Activated CD8-positive, alpha-beta T cell treated with anti-CD3 and anti-CD28 coated beads for 36 hours (primary cell): ENCODE results near the gene MS4A4E. TPM values are rescaled to one million over a fixed set of nuclear protein-coding genes. Genes with fewer than 3 reads are reported as not detected.

Experiments used
- ATAC-seq: fragments of 200-7000 bp; cut with Tn5 transposase; one replicate; pipeline ENCODE4 v1.10.0; 2021; ENCODE audit warnings: mild to moderate bottlenecking, moderate library complexity
- CTCF ChIA-PET: fragments of 350-600 bp; sonication (Branson Sonifier 250); formaldehyde crosslinking; loops from one replicate; lab custom pipeline; 2021; ENCODE audit warnings: antibody characterized with exemption; lab: Charles Lee
- POLR2A ChIA-PET: fragments of 350-600 bp; sonication (Branson Sonifier 250); formaldehyde crosslinking; loops from one replicate; lab custom pipeline; 2021; ENCODE audit warnings: antibody characterized with exemption; lab: Charles Lee
- DNase-seq: peaks from one replicate; pipeline ENCODE4 v3.0.0-alpha.2; 2020
- H3K27ac Mint-ChIP-seq: one replicate; pipeline ENCODE4 v1.8.0; 2021; ENCODE audit warnings: mild to moderate bottlenecking, mixed read lengths
- H3K27me3 Mint-ChIP-seq: one replicate; pipeline ENCODE4 v1.8.0; 2021; ENCODE audit warnings: mixed read lengths
- H3K36me3 Mint-ChIP-seq: one replicate; pipeline ENCODE4 v1.8.0; 2021; ENCODE audit warnings: low read depth, mixed read lengths
- H3K4me1 Mint-ChIP-seq: one replicate; pipeline ENCODE4 v1.8.0; 2021; ENCODE audit warnings: low read depth, mixed read lengths
- H3K4me3 Mint-ChIP-seq: one replicate; pipeline ENCODE4 v1.8.0; 2021; ENCODE audit warnings: mild to moderate bottlenecking, moderate library complexity, mixed read lengths
- H3K9me3 Mint-ChIP-seq: one replicate; pipeline ENCODE4 v1.8.0; 2021; ENCODE audit warnings: mixed read lengths
- intact Hi-C: fragments of 100-400 bp; cut with micrococcal nuclease; formaldehyde crosslinking; loops from one replicate; pipeline ENCODE4 v1.10.0; 2022
- total RNA-seq, 2 experiments: library from RNA; stranded (reverse); gene quantifications; one replicate each; pipeline ENCODE4 v1.2.3, GENCODE V29; 2021
- TF ChIP-seq, protein P1 (sequence below): fragments of 200-600 bp; IDR thresholded peaks from one replicate; pipeline ENCODE4 v1.8.0; 2022; ENCODE audit warnings: antibody characterized with exemption, mild to moderate bottlenecking

MS4A4E gene
- total RNA-seq, 2 experiments from 2014 or later, result not detected

DNA sequence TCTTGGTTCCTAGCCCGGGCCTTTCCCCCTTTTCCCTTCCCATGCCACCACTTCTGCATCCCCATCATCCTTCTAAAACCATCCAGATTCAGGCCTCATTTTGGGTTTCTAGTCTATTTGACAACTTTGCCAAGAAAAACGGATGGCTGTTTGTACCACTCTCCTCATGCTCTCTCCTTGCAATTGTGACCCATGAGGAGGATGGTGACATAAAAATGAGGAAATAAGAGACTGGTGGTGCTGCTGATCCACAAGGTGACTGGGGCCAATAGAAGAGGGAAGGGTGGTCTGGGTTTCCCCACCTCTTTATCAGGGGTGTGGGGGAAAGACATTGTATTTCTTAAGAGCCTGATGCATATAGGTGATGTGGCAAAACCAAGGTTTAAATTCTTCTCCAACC lies 38.5 kb upstream of the MS4A4E start:
- Mint-ChIP-seq H3K36me3 (no peaks in the 10 kb centered on the region), H3K9me3 (no peaks in the 10 kb centered on the region), H3K27me3 (peaks cover 11% of the 10 kb centered on the region), H3K4me1 (no peaks in the 10 kb centered on the region), H3K4me3 (no peak overlapping the region), H3K27ac (no peak overlapping the region)
- DNase-seq (no peak), ATAC-seq (no peak)
- ChIA-PET POLR2A (no interaction called here), CTCF (no interaction called here)
- TF ChIP-seq, protein P1, sequence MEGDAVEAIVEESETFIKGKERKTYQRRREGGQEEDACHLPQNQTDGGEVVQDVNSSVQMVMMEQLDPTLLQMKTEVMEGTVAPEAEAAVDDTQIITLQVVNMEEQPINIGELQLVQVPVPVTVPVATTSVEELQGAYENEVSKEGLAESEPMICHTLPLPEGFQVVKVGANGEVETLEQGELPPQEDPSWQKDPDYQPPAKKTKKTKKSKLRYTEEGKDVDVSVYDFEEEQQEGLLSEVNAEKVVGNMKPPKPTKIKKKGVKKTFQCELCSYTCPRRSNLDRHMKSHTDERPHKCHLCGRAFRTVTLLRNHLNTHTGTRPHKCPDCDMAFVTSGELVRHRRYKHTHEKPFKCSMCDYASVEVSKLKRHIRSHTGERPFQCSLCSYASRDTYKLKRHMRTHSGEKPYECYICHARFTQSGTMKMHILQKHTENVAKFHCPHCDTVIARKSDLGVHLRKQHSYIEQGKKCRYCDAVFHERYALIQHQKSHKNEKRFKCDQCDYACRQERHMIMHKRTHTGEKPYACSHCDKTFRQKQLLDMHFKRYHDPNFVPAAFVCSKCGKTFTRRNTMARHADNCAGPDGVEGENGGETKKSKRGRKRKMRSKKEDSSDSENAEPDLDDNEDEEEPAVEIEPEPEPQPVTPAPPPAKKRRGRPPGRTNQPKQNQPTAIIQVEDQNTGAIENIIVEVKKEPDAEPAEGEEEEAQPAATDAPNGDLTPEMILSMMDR, result no peak
- intact Hi-C loops, result no loop called here

DNA sequence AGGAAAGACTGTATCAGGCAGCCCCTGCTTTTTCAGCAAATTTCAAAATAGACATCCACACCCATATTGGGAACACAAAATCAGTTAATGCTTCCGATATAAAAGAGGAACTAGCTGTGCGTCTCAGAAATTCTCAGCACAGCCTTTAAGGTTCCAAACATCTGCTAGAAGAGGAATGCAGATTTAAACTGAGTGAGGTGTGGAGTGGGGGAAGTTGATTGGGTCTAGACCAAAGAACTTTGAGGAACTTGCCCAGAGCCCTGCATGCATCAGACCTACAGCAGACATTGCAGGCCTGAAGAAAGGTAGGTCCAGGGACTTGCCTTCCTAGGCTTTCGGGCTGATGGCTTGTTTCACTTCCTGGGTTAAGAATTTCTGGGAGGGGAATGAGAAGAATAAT lies 37.5 kb upstream of the MS4A4E start, which contains the start of gene MS4A4A:
MS4A4A (plus strand) TSS at position 255 of the 400 bp plus-strand sequence; CDS start at position 265, 10 bp downstream.
- DNase-seq (no peak), ATAC-seq (no peak)
- intact Hi-C loops, result no loop called here
- CTCF ChIA-PET, result no interaction called here
- TF ChIP-seq, protein P1, result no peak
- POLR2A ChIA-PET, result no interaction called here
- no peaks in the 10 kb centered on the region for H3K9me3 Mint-ChIP-seq
- H3K4me3 Mint-ChIP-seq, result no peak within 1 kb of the TSS
- peaks cover 10% of the 10 kb centered on the region for H3K27me3 Mint-ChIP-seq
- H3K4me1 Mint-ChIP-seq, result no peaks in the 10 kb centered on the region
- H3K27ac Mint-ChIP-seq, result no peak within 1 kb of the TSS
- H3K36me3 Mint-ChIP-seq, result no peaks in the 10 kb centered on the region

DNA sequence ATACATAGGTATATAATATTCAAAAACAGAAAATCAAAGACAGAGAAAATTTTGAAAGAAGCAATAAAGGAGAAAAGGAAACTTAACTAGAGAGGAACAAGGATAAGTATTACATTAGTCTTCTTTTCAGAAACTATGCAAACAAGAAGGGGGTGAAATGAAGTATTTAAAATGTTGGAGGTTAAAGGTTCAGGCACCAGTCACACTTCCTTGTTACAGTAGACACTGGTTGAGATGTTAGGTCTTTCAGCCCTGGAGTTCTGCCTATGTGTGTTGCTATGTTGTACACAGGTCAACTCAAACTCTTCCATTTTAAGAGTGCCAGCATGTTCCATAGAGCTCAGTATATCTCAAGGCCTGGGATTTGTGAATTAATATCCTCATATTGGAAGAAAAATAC lies 31.5 kb upstream of the MS4A4E start:
- H3K4me1 Mint-ChIP-seq, result no peaks in the 10 kb centered on the region
- DNase-seq, result no peak
- H3K27me3 Mint-ChIP-seq, result peaks cover 21% of the 10 kb centered on the region
- TF ChIP-seq, protein P1, result no peak
- CTCF ChIA-PET, result interaction anchor here (1.1 kb wide), 1 partner anchor 9 kb away, joined by 4 read pairs; no protein-coding TSS in a partner anchor
- POLR2A ChIA-PET, result no interaction called here
- intact Hi-C loops, result no loop called here
- no peaks in the 10 kb centered on the region for H3K36me3 Mint-ChIP-seq
- H3K9me3 Mint-ChIP-seq, result no peaks in the 10 kb centered on the region
- H3K27ac Mint-ChIP-seq, result no peak overlapping the region
- no peak for ATAC-seq
- H3K4me3 Mint-ChIP-seq, result no peak overlapping the region

DNA sequence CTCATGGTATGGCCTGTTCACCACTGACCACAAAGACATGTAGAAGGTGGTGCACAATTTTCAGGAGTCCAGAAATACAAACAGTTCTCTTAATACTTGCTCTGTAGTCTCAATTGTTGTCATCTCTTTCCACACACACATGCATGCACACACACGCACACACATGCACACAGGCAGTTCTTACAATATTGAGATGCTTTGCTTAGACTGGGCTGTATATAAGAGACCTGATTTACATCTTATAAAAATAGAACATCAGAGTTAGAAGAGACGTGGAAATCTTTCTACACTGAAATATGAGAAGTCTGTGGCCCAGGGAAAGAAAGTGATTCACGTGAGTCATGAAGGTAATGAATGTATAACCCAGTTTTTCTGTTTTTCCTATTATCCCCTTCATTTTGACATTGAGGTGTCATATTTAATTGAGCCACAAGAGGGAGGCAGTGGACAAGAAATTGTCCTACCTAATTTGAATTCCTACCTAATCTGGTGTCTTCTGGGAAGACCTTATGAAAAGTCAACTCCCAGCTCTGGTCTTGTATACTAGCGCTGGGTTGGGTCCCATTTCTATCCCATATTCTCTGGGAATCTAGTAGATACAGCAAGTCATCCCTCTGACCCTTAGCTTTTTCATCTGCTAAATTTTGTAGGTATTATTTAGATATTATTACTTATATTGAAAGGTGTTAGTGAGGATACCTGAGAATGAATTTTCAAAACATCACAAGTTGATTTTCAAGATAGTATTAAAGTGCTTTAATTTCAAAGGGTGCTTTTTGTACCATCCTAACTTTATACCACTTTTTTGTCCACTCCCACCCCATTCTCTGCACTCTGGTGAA lies 22.7 kb upstream of the MS4A4E start:
- H3K4me3 Mint-ChIP-seq, result no peak overlapping the region
- no peaks in the 10 kb centered on the region for H3K36me3 Mint-ChIP-seq
- ChIA-PET POLR2A (interaction anchor here (0.7 kb wide), 1 partner anchor 114 kb away, joined by 3 read pairs; no protein-coding TSS in a partner anchor), CTCF (interaction anchor here (0.7 to 3.4 kb wide), 30 partner anchors 8 to 566 kb away, joined by 3 to 48 read pairs (median 4); partner anchors contain the start of genes MS4A4E and MS4A6A)
- no peak overlapping the region for H3K27ac Mint-ChIP-seq
- DNase-seq (peak; percentile 25), ATAC-seq (no peak)
- H3K27me3 Mint-ChIP-seq, result peaks cover 14% of the 10 kb centered on the region
- TF ChIP-seq, protein P1, result peak; percentile 88
- intact Hi-C loops, result loop anchor here (2.0 to 10.0 kb wide), 3 partner anchors 77 to 352 kb away; no protein-coding TSS in a partner anchor
- H3K9me3 Mint-ChIP-seq, result peaks cover 5% of the 10 kb centered on the region
- no peaks in the 10 kb centered on the region for H3K4me1 Mint-ChIP-seq

DNA sequence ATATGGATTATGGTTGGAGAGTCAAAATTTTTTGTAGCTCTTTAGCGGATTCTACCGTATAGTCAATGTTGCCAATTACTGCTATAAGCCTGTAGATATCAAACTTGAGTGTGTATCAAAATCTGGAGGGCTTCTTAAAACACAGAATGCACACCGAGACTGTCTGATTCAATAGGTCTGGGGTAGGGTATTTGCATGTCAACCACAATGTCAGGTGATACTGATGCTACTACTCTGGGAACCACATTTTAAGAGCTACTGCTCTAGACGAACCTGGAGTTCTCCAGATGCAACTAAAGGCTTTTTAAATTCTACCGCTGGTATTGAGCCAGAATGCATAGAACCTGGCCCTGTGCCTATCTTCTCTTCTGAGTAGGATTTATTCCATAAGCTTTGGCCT lies 21.7 kb upstream of the MS4A4E start:
- CTCF ChIA-PET, result interaction anchor here (0.8 to 3.4 kb wide), 17 partner anchors 7 to 567 kb away, joined by 3 to 48 read pairs (median 5); partner anchors contain the start of gene MS4A6A
- intact Hi-C loops, result loop anchor here (2.0 to 10.0 kb wide), 3 partner anchors 78 to 353 kb away; no protein-coding TSS in a partner anchor
- no peaks in the 10 kb centered on the region for H3K4me1 Mint-ChIP-seq
- DNase-seq (no peak), ATAC-seq (no peak)
- no peaks in the 10 kb centered on the region for H3K36me3 Mint-ChIP-seq
- H3K27ac Mint-ChIP-seq, result no peak overlapping the region
- POLR2A ChIA-PET, result interaction anchor here (0.7 kb wide), 1 partner anchor 115 kb away, joined by 3 read pairs; no protein-coding TSS in a partner anchor
- TF ChIP-seq, protein P1, result no peak
- no peak overlapping the region for H3K4me3 Mint-ChIP-seq
- H3K9me3 Mint-ChIP-seq, result peaks cover 5% of the 10 kb centered on the region
- peaks cover 14% of the 10 kb centered on the region for H3K27me3 Mint-ChIP-seq
